ENCODE measurements around the gene NIFK. TPM values are rescaled to one million over a fixed set of nuclear protein-coding genes. Genes with fewer than 3 reads are reported as not detected.

NIFK gene
- total and polyA plus RNA-seq, 2 donors (not counting 3 experiments of a cell fraction or from before 2014, with no cell fraction given): 10.7 to 59.7 TPM

DNA sequence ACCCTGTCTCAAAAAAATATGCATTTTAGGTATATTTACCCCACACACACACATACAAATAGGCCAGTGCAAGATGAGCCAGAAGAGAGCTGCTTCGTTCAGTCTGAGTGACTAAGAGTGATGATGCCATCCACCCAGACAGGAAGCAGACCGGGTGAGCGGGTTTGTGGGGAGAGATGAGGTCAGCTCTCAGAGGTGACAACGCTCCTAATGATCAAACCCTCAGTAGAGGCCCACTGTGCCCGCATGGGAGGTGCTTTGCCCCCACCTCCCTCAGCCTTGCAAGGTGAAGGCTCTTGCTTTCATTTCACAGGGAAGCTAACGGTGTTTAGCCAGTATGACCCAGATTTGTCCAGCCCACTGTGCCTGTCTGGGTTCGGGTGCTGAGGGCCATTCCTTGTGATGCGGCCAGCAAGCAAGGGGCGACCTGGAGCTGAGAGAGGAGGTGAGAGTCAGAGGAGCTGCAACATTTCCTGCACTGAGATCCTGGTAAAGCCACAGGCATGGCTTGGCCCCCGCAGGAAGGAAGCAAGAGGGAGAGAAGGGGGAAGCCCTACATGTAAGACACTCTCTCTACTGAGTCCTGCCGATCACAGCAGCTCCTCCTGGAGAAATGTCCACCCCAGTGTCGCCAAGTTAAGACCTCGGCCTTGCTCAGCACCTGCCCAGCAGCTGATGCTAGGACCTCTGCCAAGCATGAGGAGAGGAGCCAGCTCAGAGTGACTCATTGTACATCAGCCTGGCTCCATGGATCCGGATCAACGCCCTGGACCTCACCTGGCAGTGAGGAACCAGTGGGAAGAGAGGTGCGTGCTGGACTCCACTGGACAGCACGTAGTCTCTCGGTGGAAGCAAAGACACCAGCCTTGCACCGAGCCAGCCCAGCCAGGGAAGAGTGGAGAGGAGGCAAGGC lies 37.0 kb downstream of the NIFK start:
- Histone ChIP-seq H3K27me3 (ENCODE audit: control insufficient read depth in 2 of 2, insufficient read depth in 2 of 2, low read length in 2 of 2) (no peaks in the 10 kb centered on the region), H3K27ac (ENCODE audit: insufficient read depth, low read depth, low read length) (peak overlapping the region; percentile 19), H4K20me1 (replicated peaks; ENCODE audit: control insufficient read depth, extremely low read depth, insufficient read depth, low read length) (no peaks in the 10 kb centered on the region), H3K4me2 (ENCODE audit: insufficient read depth, low read length) (peak overlapping the region; percentile 26), H3K9ac (replicated peaks; ENCODE audit: extremely low read depth, insufficient read depth, low read length) (no peak overlapping the region), H3K36me3 (ENCODE audit: control insufficient read depth in 2 of 2, extremely low read depth in 1 of 2, insufficient read depth in 2 of 2, low read length in 2 of 2) (no peaks in the 10 kb centered on the region), H3K4me3 (replicated peaks in 1 of 3; ENCODE audit: insufficient read depth in 1 of 3, low read depth in 1 of 3, low read length in 3 of 3) (no peak overlapping the region), H3K79me2 (ENCODE audit: control insufficient read depth, insufficient read depth, low read length) (no peaks in the 10 kb centered on the region), H3K9me3 (replicated peaks; ENCODE audit: control insufficient read depth, insufficient read depth, low read length) (no peaks in the 10 kb centered on the region), H2AFZ (ENCODE audit: low read depth, low read length) (peak overlapping the region; percentile 51), H3K4me1 (ENCODE audit: control insufficient read depth, extremely low read depth, insufficient read depth, low read length) (peaks cover 21% of the 10 kb centered on the region), H3K9me1 (replicated peaks; ENCODE audit: control insufficient read depth, extremely low read depth, insufficient read depth, low read length) (no peaks in the 10 kb centered on the region)
- intact Hi-C loops (cut with micrococcal nuclease): no loop called here
- BruUV-seq (replicated peaks): TSS peak; percentile 27
- ChIA-PET POLR2A (interaction anchor here (1.5 kb wide), 1 partner anchor 169 kb away, joined by 8 read pairs; the partner anchor contains the start of gene RNU4ATAC), CTCF (interaction anchor here (0.8 to 3.6 kb wide), 6 partner anchors 10 to 343 kb away, joined by 3 to 19 read pairs (median 4); partner anchors contain the start of gene RNU4ATAC)
- FAIRE-seq (peak; percentile 95), DNase-seq (ENCODE audit: low read depth, low spot score) (peak; percentile 55)
- dilution Hi-C loops (cut with MboI; ENCODE audit: extremely low pct_ligation_motif_present, low sequenced_read_pairs): no loop called here
- TF ChIP-seq, protein P1, sequence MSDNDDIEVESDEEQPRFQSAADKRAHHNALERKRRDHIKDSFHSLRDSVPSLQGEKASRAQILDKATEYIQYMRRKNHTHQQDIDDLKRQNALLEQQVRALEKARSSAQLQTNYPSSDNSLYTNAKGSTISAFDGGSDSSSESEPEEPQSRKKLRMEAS (IDR thresholded peaks at IDR 0.05; ENCODE audit: insufficient read depth, insufficient read length): no peak
- TF ChIP-seq GATA2 (IDR thresholded peaks at IDR 0.05; ENCODE audit: insufficient read depth, insufficient read length, low read depth, low read length) (no peak), POLR2A (IDR thresholded peaks at IDR 0.05; ENCODE audit: low read depth, low read length) (no peak), JUN (IDR thresholded peaks at IDR 0.05; ENCODE audit: borderline replicate concordance, insufficient read depth, insufficient read length, low read depth) (peak; percentile 52), EZH2 (IDR thresholded peaks at IDR 0.05; ENCODE audit: borderline replicate concordance, low read depth, low read length, severe bottlenecking) (no peak), FOS (IDR thresholded peaks at IDR 0.05; ENCODE audit: borderline replicate concordance, insufficient read depth, low read length) (peak; percentile 73)
- TF ChIP-seq, protein P2, sequence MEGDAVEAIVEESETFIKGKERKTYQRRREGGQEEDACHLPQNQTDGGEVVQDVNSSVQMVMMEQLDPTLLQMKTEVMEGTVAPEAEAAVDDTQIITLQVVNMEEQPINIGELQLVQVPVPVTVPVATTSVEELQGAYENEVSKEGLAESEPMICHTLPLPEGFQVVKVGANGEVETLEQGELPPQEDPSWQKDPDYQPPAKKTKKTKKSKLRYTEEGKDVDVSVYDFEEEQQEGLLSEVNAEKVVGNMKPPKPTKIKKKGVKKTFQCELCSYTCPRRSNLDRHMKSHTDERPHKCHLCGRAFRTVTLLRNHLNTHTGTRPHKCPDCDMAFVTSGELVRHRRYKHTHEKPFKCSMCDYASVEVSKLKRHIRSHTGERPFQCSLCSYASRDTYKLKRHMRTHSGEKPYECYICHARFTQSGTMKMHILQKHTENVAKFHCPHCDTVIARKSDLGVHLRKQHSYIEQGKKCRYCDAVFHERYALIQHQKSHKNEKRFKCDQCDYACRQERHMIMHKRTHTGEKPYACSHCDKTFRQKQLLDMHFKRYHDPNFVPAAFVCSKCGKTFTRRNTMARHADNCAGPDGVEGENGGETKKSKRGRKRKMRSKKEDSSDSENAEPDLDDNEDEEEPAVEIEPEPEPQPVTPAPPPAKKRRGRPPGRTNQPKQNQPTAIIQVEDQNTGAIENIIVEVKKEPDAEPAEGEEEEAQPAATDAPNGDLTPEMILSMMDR (IDR thresholded peaks at IDR 0.05; ENCODE audit: extremely low read depth in 1 of 2, insufficient read depth in 1 of 2, low read depth in 1 of 2, low read length in 2 of 2): no peak

Measured in endothelial cell of umbilical vein (primary cell).